Ramos (cell line): Measurements from ENCODE around the gene EEFSEC.

Experiments
- in situ Hi-C: fragments of 300-500 bp; cut with MboI; formaldehyde crosslinking; loops from one replicate; pipeline ENCODE4 v1.14.3; 2022; ENCODE audit warnings: low sequenced_read_pairs; ENCODE audit not compliant: unreplicated experiment

Gene EEFSEC

GRCh38 chr3:128359846-128360642, 206.8 kb downstream of the EEFSEC start:
- in situ Hi-C loops = no loop called here

GRCh38 chr3:128360705-128361271, 207.5 kb downstream of the EEFSEC start:
- in situ Hi-C loops = no loop called here

- in situ Hi-C loops = no loop called here
These were observed 209.0 kb downstream of the EEFSEC start for GRCh38 chr3:128362026-128362965.

- in situ Hi-C loops = no loop called here
These were observed 211.0 kb downstream of the EEFSEC start for GRCh38 chr3:128364291-128364690.

GRCh38 chr3:128364808-128365360, 211.6 kb downstream of the EEFSEC start:
- in situ Hi-C loops = no loop called here

- in situ Hi-C loops = no loop called here
These were observed 212.9 kb downstream of the EEFSEC start for GRCh38 chr3:128366136-128366535.

GRCh38 chr3:128366652-128367051, 213.4 kb downstream of the EEFSEC start:
- in situ Hi-C loops = no loop called here

GRCh38 chr3:128367221-128367620, 213.9 kb downstream of the EEFSEC start:
- in situ Hi-C loops = no loop called here

- in situ Hi-C loops = no loop called here
These were observed 214.5 kb downstream of the EEFSEC start for GRCh38 chr3:128367761-128368160.

- in situ Hi-C loops = no loop called here
These were observed 215.3 kb downstream of the EEFSEC start for GRCh38 chr3:128368626-128369025.

GRCh38 chr3:128369121-128369703, 215.9 kb downstream of the EEFSEC start:
- in situ Hi-C loops = no loop called here

GRCh38 chr3:128369881-128370642, 216.8 kb downstream of the EEFSEC start:
- in situ Hi-C loops = no loop called here

- in situ Hi-C loops = no loop called here
These were observed 219.0 kb downstream of the EEFSEC start for GRCh38 chr3:128372281-128372680.

GRCh38 chr3:128372707-128373533, 219.6 kb downstream of the EEFSEC start:
- in situ Hi-C loops = no loop called here

GRCh38 chr3:128374746-128375445, 221.6 kb downstream of the EEFSEC start:
- in situ Hi-C loops = no loop called here

GRCh38 chr3:128376516-128376915, 223.2 kb downstream of the EEFSEC start:
- in situ Hi-C loops = no loop called here

- in situ Hi-C loops = no loop called here
These were observed 225.5 kb downstream of the EEFSEC start for GRCh38 chr3:128378631-128379347.
